NK-92 treated with Interleukin-12 subunit alpha and Interleukin-12 subunit beta, amount 100 ng/mL, for 24 hours (cell line): ENCODE data around the gene NOMO2.
"Not testable (repeated sequence)": the region's sequence is repeated elsewhere in the genome, so short reads cannot be mapped to it uniquely, and the experiment has no call there.

ENCODE experiments used
- DNase-seq: peaks from one replicate; lab custom pipeline; 2025; lab: John Stamatoyannopoulos, UW

NOMO2 gene

GRCh38 chr16:18561727-18562314, at the start of gene NOMO2:
NOMO2 (minus strand) TSS chr16:18562097; CDS start chr16:18562040, 57 bp downstream.
- DNase-seq: peak; percentile 40

GRCh38 chr16:18610147-18610803, 48.4 kb upstream of the NOMO2 start:
- DNase-seq: not testable (repeated sequence)

GRCh38 chr16:18608271-18608670, 46.4 kb upstream of the NOMO2 start:
- DNase-seq: not testable (repeated sequence)

- not testable (repeated sequence) for DNase-seq
Measured at GRCh38 chr16:18603572-18604246, 41.8 kb upstream of the NOMO2 start.

- not testable (repeated sequence) for DNase-seq
Measured at GRCh38 chr16:18598582-18598981, 36.7 kb upstream of the NOMO2 start.

- DNase-seq: not testable (repeated sequence)
Measured at GRCh38 chr16:18597734-18598133, 35.8 kb upstream of the NOMO2 start.

GRCh38 chr16:18597319-18597718, 35.4 kb upstream of the NOMO2 start:
- DNase-seq: not testable (repeated sequence)

- not testable (repeated sequence) for DNase-seq
Measured at GRCh38 chr16:18595796-18596195, 33.9 kb upstream of the NOMO2 start.

GRCh38 chr16:18594880-18595279, 33.0 kb upstream of the NOMO2 start:
- DNase-seq: not testable (repeated sequence)

- DNase-seq: not testable (repeated sequence)
Measured at GRCh38 chr16:18593904-18594303, 32.0 kb upstream of the NOMO2 start.

GRCh38 chr16:18592982-18593381, 31.1 kb upstream of the NOMO2 start:
- not testable (repeated sequence) for DNase-seq

GRCh38 chr16:18591908-18592307, 30.0 kb upstream of the NOMO2 start:
- DNase-seq: peak; percentile 2

- not testable (repeated sequence) for DNase-seq
Measured at GRCh38 chr16:18591441-18591840, 29.5 kb upstream of the NOMO2 start.

- not testable (repeated sequence) for DNase-seq
Measured at GRCh38 chr16:18589806-18590205, 27.9 kb upstream of the NOMO2 start.

GRCh38 chr16:18586560-18587540, 25.0 kb upstream of the NOMO2 start:
- not testable (repeated sequence) for DNase-seq

GRCh38 chr16:18585789-18586188, 23.9 kb upstream of the NOMO2 start:
- not testable (repeated sequence) for DNase-seq

- no peak for DNase-seq
Measured at GRCh38 chr16:18582902-18583301, 21.0 kb upstream of the NOMO2 start.

GRCh38 chr16:18580396-18580795, 18.5 kb upstream of the NOMO2 start:
- DNase-seq: not testable (repeated sequence)

- DNase-seq: not testable (repeated sequence)
Measured at GRCh38 chr16:18579261-18579660, 17.4 kb upstream of the NOMO2 start.

GRCh38 chr16:18577942-18578341, 16.0 kb upstream of the NOMO2 start:
- not testable (repeated sequence) for DNase-seq

GRCh38 chr16:18575945-18576344, 14.0 kb upstream of the NOMO2 start:
- not testable (repeated sequence) for DNase-seq
